ENCODE results near the gene C11orf91. TPM values are rescaled to one million over a fixed set of nuclear protein-coding genes. Genes with fewer than 3 reads are reported as not detected.

Gene C11orf91
- total RNA-seq, 2 experiments from 2014 or later = not detected

DNA sequence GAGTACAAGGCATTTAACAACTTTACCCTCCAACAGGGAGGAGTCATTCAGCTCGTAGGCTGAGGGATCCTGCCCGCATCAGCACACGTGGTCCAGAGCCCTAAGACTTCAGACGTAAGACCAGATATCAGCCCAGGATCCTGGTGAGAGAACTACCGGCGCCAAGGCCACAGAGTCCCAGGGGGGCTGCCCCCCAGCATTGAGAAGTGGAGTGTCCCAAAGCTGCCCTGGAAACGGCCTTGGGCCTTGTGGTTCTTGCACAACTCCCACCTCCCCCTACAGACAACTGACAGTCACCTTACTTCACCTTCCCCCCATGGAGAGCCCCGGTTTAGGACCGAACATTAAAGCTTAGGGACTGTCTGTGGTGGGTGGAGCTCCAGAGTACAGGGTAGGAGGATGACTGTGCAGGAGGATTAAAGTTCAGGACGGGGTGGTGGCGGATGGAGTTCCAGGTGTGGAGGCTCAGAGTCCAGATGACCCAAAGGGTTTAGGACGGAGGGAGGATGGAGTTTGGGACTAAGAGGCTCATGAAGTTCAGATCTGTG, 1.0 kb downstream of the C11orf91 start:
- H3K27me3 Mint-ChIP-seq = peaks cover 7% of the 10 kb centered on the region
- DNase-seq = no peak
- no peak for ATAC-seq
- peaks cover 17% of the 10 kb centered on the region for H3K4me1 Mint-ChIP-seq (ENCODE audit: low read depth)
- no peaks in the 10 kb centered on the region for H3K36me3 Mint-ChIP-seq (ENCODE audit: low read depth)
- no peak overlapping the region for H3K27ac Mint-ChIP-seq
- no peaks in the 10 kb centered on the region for H3K9me3 Mint-ChIP-seq
- TF ChIP-seq, protein P1, sequence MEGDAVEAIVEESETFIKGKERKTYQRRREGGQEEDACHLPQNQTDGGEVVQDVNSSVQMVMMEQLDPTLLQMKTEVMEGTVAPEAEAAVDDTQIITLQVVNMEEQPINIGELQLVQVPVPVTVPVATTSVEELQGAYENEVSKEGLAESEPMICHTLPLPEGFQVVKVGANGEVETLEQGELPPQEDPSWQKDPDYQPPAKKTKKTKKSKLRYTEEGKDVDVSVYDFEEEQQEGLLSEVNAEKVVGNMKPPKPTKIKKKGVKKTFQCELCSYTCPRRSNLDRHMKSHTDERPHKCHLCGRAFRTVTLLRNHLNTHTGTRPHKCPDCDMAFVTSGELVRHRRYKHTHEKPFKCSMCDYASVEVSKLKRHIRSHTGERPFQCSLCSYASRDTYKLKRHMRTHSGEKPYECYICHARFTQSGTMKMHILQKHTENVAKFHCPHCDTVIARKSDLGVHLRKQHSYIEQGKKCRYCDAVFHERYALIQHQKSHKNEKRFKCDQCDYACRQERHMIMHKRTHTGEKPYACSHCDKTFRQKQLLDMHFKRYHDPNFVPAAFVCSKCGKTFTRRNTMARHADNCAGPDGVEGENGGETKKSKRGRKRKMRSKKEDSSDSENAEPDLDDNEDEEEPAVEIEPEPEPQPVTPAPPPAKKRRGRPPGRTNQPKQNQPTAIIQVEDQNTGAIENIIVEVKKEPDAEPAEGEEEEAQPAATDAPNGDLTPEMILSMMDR (IDR thresholded peaks at IDR 0.05) = no peak
- H3K4me3 Mint-ChIP-seq = peak overlapping the region; percentile 61
- ChIA-PET POLR2A (interaction anchor here (0.7 to 1.6 kb wide), 2 partner anchors 14 to 75 kb away, joined by 3 to 6 read pairs; no protein-coding TSS in a partner anchor), CTCF (interaction anchor here (1.0 to 3.7 kb wide), 3 partner anchors 13 to 130 kb away, joined by 3 to 23 read pairs (median 4); no protein-coding TSS in a partner anchor)
- intact Hi-C loops (cut with micrococcal nuclease) = no loop called here

DNA sequence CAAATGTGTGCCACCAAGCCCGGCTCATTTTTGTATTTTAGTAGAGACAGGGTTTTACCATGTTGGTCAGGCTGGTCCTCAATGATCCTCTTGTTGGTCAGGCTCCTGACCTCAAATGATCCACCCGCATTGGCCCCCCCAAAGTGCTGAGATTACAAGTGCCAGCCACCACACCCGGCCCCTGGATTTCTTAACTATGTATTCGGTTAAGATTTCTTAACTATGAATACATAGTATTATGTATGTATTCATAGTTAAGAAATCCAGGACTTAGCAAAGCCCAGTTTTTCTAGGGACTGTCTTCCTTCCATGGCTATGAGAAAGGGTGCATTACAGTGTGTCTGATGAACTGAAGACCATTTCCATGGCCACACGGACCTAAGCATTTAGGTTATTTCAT, 1.7 kb downstream of the C11orf91 start:
- Mint-ChIP-seq H3K27ac (no peak overlapping the region), H3K36me3 (ENCODE audit: low read depth) (no peaks in the 10 kb centered on the region), H3K9me3 (no peaks in the 10 kb centered on the region), H3K4me3 (no peak overlapping the region), H3K4me1 (ENCODE audit: low read depth) (peaks cover 17% of the 10 kb centered on the region), H3K27me3 (peaks cover 7% of the 10 kb centered on the region)
- DNase-seq (no peak), ATAC-seq (no peak)
- ChIA-PET POLR2A (no interaction called here), CTCF (no interaction called here)
- TF ChIP-seq, protein P1 (IDR thresholded peaks at IDR 0.05) = no peak
- intact Hi-C loops (cut with micrococcal nuclease) = no loop called here

- no peak overlapping the region for H3K4me3 Mint-ChIP-seq
- intact Hi-C loops (cut with micrococcal nuclease) = no loop called here
- ChIA-PET CTCF (interaction anchor here (0.7 kb wide), 1 partner anchor 14 kb away, joined by 3 read pairs; no protein-coding TSS in a partner anchor), POLR2A (no interaction called here)
- H3K27me3 Mint-ChIP-seq = peaks cover 7% of the 10 kb centered on the region
- TF ChIP-seq, protein P1 (IDR thresholded peaks at IDR 0.05) = no peak
- H3K36me3 Mint-ChIP-seq (ENCODE audit: low read depth) = no peaks in the 10 kb centered on the region
- H3K27ac Mint-ChIP-seq = no peak overlapping the region
- H3K9me3 Mint-ChIP-seq = no peaks in the 10 kb centered on the region
- DNase-seq = no peak
- peaks cover 17% of the 10 kb centered on the region for H3K4me1 Mint-ChIP-seq (ENCODE audit: low read depth)
- ATAC-seq = no peak
These were observed 2.6 kb downstream of the C11orf91 start for GRCh38 chr11:33697997-33698396.

GRCh38 chr11:33696931-33697638, 3.5 kb downstream of the C11orf91 start:
- DNase-seq = no peak
- TF ChIP-seq, protein P1 (IDR thresholded peaks at IDR 0.05) = no peak
- Mint-ChIP-seq H3K27ac (no peak overlapping the region), H3K4me3 (no peak overlapping the region), H3K4me1 (ENCODE audit: low read depth) (peaks cover 17% of the 10 kb centered on the region), H3K36me3 (ENCODE audit: low read depth) (no peaks in the 10 kb centered on the region), H3K27me3 (peaks cover 9% of the 10 kb centered on the region), H3K9me3 (no peaks in the 10 kb centered on the region)
- no peak for ATAC-seq
- ChIA-PET POLR2A (no interaction called here), CTCF (no interaction called here)
- intact Hi-C loops (cut with micrococcal nuclease) = no loop called here

DNA sequence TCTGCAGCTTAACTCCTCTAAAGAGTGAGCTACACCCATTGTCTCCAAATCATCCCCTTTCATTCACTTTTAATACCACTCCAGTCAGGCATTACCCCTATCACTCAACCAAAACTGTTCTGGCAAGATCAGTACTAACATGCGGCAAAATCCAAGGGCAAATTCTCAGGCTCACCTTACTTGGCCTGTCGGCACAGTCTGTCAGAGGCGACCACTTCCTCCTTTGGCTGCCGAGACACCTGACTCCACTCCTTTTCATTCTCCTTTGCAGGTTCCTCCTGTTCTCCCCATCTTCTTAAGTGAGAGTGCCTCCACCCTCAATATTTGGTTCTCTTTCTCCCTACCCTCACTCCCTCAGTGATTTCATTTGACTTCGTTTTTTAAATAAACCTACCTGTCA, 4.2 kb downstream of the C11orf91 start:
- ATAC-seq (no peak), DNase-seq (peak; percentile 6)
- H3K4me3 Mint-ChIP-seq = no peak overlapping the region
- POLR2A ChIA-PET = no interaction called here
- peaks cover 9% of the 10 kb centered on the region for H3K27me3 Mint-ChIP-seq
- H3K36me3 Mint-ChIP-seq (ENCODE audit: low read depth) = no peaks in the 10 kb centered on the region
- intact Hi-C loops (cut with micrococcal nuclease) = no loop called here
- no peaks in the 10 kb centered on the region for H3K9me3 Mint-ChIP-seq
- TF ChIP-seq, protein P1 (IDR thresholded peaks at IDR 0.05) = no peak
- H3K4me1 Mint-ChIP-seq (ENCODE audit: low read depth) = peaks cover 15% of the 10 kb centered on the region
- no peak overlapping the region for H3K27ac Mint-ChIP-seq
- CTCF ChIA-PET = interaction anchor here (1.3 kb wide), 1 partner anchor 9 kb away, joined by 4 read pairs; no protein-coding TSS in a partner anchor
